WTC11 (cell line): ENCODE measurements around the gene TPP1. TPM values are rescaled to one million over a fixed set of nuclear protein-coding genes. Genes with fewer than 3 reads are reported as not detected.

Source experiments
- ATAC-seq: fragments of 200-7000 bp; cut with Tn5 transposase; 2 replicates; pipeline ENCODE4 v1.10.0; 2021; ENCODE audit warnings: mild to moderate bottlenecking, moderate library complexity
- CTCF ChIA-PET: fragments of 300-600 bp; sonication (Branson Sonifier 250); formaldehyde crosslinking; loops from one replicate; lab custom pipeline; 2021; ENCODE audit warnings: antibody characterized with exemption; lab: Charles Lee
- POLR2A ChIA-PET: fragments of 350-600 bp; sonication (Branson Sonifier 250); formaldehyde crosslinking; loops from one replicate; lab custom pipeline; 2021; ENCODE audit warnings: antibody characterized with exemption; lab: Charles Lee
- DNase-seq: peaks from one replicate; pipeline ENCODE4 v3.0.0; 2021; ENCODE audit warnings: low spot score
- H3K27ac Mint-ChIP-seq: 2 replicates; pipeline ENCODE4 v1.8.0; 2021; ENCODE audit warnings: mixed read lengths
- H3K27me3 Mint-ChIP-seq: 2 replicates; pipeline ENCODE4 v1.8.0; 2021; ENCODE audit warnings: low read depth, mild to moderate bottlenecking, moderate library complexity, mixed read lengths
- H3K36me3 Mint-ChIP-seq: 2 replicates; pipeline ENCODE4 v1.8.0; 2021; ENCODE audit warnings: mixed read lengths
- H3K4me1 Mint-ChIP-seq: 2 replicates; pipeline ENCODE4 v1.8.0; 2022; ENCODE audit warnings: mixed read lengths
- H3K4me3 Mint-ChIP-seq: 2 replicates; pipeline ENCODE4 v1.8.0; 2021; ENCODE audit warnings: mild to moderate bottlenecking, moderate library complexity, mixed read lengths
- H3K9me3 Mint-ChIP-seq: 2 replicates; pipeline ENCODE4 v1.8.0; 2021; ENCODE audit warnings: mixed read lengths
- E2F1 ChIP-seq: sonication (generic); formaldehyde crosslinking; IDR thresholded peaks from 2 replicates; pipeline ENCODE4 v1.8.0; 2022; ENCODE audit warnings: mild to moderate bottlenecking, missing genetic modification reagents
- EMX1 ChIP-seq: fragments of 250-450 bp; sonication (Bioruptor Pico); IDR thresholded peaks from 2 replicates; pipeline ENCODE4 v1.8.0; 2021; ENCODE audit warnings: mild to moderate bottlenecking
- FOXP1 ChIP-seq: sonication (generic); formaldehyde crosslinking; IDR thresholded peaks from 2 replicates; pipeline ENCODE4 v1.8.0; 2022; ENCODE audit warnings: missing genetic modification reagents, mild to moderate bottlenecking, moderate library complexity, borderline replicate concordance
- GABPB1 ChIP-seq: sonication (generic); formaldehyde crosslinking; IDR thresholded peaks from 2 replicates; pipeline ENCODE4 v1.8.1; 2023; ENCODE audit warnings: mild to moderate bottlenecking, missing genetic modification reagents
- GRHL2 ChIP-seq: fragments of 250-450 bp; sonication (Bioruptor Pico); IDR thresholded peaks from 2 replicates; pipeline ENCODE4 v1.8.0; 2022; ENCODE audit warnings: mild to moderate bottlenecking, moderate library complexity; ENCODE audit not compliant: insufficient replicate concordance, severe bottlenecking
- IRF2 ChIP-seq: sonication (generic); formaldehyde crosslinking; IDR thresholded peaks from 2 replicates; pipeline ENCODE4 v1.8.0; 2022; ENCODE audit warnings: low read depth, missing genetic modification reagents, borderline replicate concordance
- JAZF1 ChIP-seq: fragments of 250-450 bp; sonication (Bioruptor Pico); IDR thresholded peaks from 2 replicates; pipeline ENCODE4 v1.9.0; 2021; ENCODE audit warnings: moderate library complexity, mild to moderate bottlenecking, inconsistent platforms
- KAT7 ChIP-seq: sonication (generic); formaldehyde crosslinking; IDR thresholded peaks from 2 replicates; pipeline ENCODE4 v1.8.1; 2023; ENCODE audit warnings: missing genetic modification reagents, mild to moderate bottlenecking, borderline replicate concordance
- NFE2L1 ChIP-seq: sonication (generic); formaldehyde crosslinking; IDR thresholded peaks from 2 replicates; pipeline ENCODE4 v1.8.1; 2023; ENCODE audit warnings: missing genetic modification reagents
- PREB ChIP-seq: sonication (generic); formaldehyde crosslinking; IDR thresholded peaks from 2 replicates; pipeline ENCODE4 v1.8.1; 2022; ENCODE audit warnings: mild to moderate bottlenecking, missing genetic modification reagents, moderate library complexity, borderline replicate concordance
- PRRX2 ChIP-seq: fragments of 250-450 bp; sonication (Bioruptor Pico); IDR thresholded peaks from 2 replicates; pipeline ENCODE4 v1.8.0; 2021; ENCODE audit warnings: mild to moderate bottlenecking
- TCF7 ChIP-seq: sonication (generic); formaldehyde crosslinking; IDR thresholded peaks from 2 replicates; pipeline ENCODE4 v1.8.0; 2022; ENCODE audit warnings: mild to moderate bottlenecking, low read depth, missing genetic modification reagents, moderate library complexity
- TP53 ChIP-seq: sonication (generic); formaldehyde crosslinking; IDR thresholded peaks from 2 replicates; pipeline ENCODE4 v1.8.1; 2023; ENCODE audit warnings: mild to moderate bottlenecking, missing genetic modification reagents
- USF2 ChIP-seq: sonication (generic); formaldehyde crosslinking; IDR thresholded peaks from 2 replicates; pipeline ENCODE4 v1.8.1; 2023; ENCODE audit warnings: mild to moderate bottlenecking, missing genetic modification reagents, moderate library complexity
- ZBTB21 ChIP-seq: sonication (generic); formaldehyde crosslinking; IDR thresholded peaks from 2 replicates; pipeline ENCODE4 v1.8.1; 2023; ENCODE audit warnings: mild to moderate bottlenecking, missing genetic modification reagents, borderline replicate concordance
- ZNF423 ChIP-seq: fragments of 250-450 bp; sonication (Bioruptor Pico); IDR thresholded peaks from 2 replicates; pipeline ENCODE4 v2.1.2; 2022; ENCODE audit warnings: mild to moderate bottlenecking, moderate library complexity
- total RNA-seq: library from RNA; stranded (reverse); gene quantifications from 3 replicates; pipeline ENCODE4 v1.2.3, GENCODE V29; 2021
- TF ChIP-seq, protein P1 (sequence below): sonication (generic); formaldehyde crosslinking; IDR thresholded peaks from 2 replicates; pipeline ENCODE4 v1.8.1; 2023; ENCODE audit warnings: mild to moderate bottlenecking, missing genetic modification reagents
- TF ChIP-seq, protein P2 (sequence below): fragments of 250-450 bp; sonication (Bioruptor Pico); IDR thresholded peaks from 2 replicates; pipeline ENCODE4 v1.9.0; 2021; ENCODE audit warnings: mild to moderate bottlenecking
- TF ChIP-seq, protein P3 (sequence below): sonication (generic); formaldehyde crosslinking; IDR thresholded peaks from 2 replicates; pipeline ENCODE4 v1.8.1; 2023; ENCODE audit warnings: mild to moderate bottlenecking, missing genetic modification reagents, moderate library complexity
- TF ChIP-seq, protein P4 (sequence below): sonication (generic); formaldehyde crosslinking; IDR thresholded peaks from 2 replicates; pipeline ENCODE4 v1.8.0; 2022; ENCODE audit warnings: missing genetic modification reagents

Gene TPP1
- total RNA-seq, 1 experiment from 2014 or later: 36.2 TPM

DNA sequence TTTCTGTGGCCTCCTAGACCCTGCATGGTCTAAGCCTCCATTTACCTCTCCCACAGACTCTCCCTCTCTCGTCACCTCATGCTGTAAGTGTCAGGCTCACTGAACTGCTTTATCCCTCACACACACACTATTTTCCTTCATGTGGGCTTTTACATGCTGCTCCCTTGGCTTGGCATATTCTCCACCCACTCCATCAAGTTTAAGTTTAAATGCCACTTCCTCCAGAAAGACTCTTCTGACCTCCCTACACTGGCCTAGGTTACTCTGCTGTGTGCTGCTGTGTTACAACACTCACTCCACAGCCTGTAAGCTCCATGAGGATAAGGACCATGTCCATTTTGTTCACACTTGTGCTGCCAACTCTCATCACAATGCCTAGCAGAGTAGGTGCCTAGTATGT, 33.9 kb upstream of the TPP1 start:
- no peak for TF ChIP-seq NFE2L1
- TF ChIP-seq, all 79 proteins: peak for 0
- ATAC-seq (no peak), DNase-seq (no peak)
- ChIA-PET CTCF (interaction anchor here (1.3 kb wide), 1 partner anchor 122 kb away, joined by 3 read pairs; no protein-coding TSS in a partner anchor), POLR2A (no interaction called here)
- H3K4me3 Mint-ChIP-seq: no peak overlapping the region
- H3K36me3 Mint-ChIP-seq: no peaks in the 10 kb centered on the region
- no peak overlapping the region for H3K27ac Mint-ChIP-seq
- H3K9me3 Mint-ChIP-seq: no peaks in the 10 kb centered on the region
- peaks cover 11% of the 10 kb centered on the region for H3K4me1 Mint-ChIP-seq
- H3K27me3 Mint-ChIP-seq: peaks cover 19% of the 10 kb centered on the region

DNA sequence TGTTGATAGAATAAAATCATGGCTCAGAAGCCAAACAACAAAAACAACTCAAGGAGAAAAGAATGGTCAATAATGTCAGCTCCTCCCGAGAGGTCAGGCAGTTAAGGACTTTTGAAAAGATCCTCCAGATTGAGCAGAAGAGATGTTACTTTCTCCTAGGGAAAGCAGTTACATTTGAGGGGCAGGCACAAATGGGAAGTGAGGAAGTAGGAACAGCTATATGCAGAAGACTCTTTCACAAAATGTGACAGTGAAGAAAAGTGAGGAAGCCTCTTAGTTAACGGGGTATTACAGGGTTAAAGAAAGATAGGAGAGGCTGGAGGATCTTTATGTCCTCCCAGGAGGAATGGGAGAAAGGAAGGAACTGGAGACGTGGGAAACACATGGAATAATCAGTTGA, 33.0 kb upstream of the TPP1 start:
- Mint-ChIP-seq H3K4me3 (no peak overlapping the region), H3K4me1 (peaks cover 10% of the 10 kb centered on the region), H3K36me3 (no peaks in the 10 kb centered on the region), H3K27ac (no peak overlapping the region), H3K27me3 (peaks cover 13% of the 10 kb centered on the region), H3K9me3 (no peaks in the 10 kb centered on the region)
- ChIA-PET POLR2A (no interaction called here), CTCF (no interaction called here)
- DNase-seq (no peak), ATAC-seq (no peak)
- TF ChIP-seq, protein P1, sequence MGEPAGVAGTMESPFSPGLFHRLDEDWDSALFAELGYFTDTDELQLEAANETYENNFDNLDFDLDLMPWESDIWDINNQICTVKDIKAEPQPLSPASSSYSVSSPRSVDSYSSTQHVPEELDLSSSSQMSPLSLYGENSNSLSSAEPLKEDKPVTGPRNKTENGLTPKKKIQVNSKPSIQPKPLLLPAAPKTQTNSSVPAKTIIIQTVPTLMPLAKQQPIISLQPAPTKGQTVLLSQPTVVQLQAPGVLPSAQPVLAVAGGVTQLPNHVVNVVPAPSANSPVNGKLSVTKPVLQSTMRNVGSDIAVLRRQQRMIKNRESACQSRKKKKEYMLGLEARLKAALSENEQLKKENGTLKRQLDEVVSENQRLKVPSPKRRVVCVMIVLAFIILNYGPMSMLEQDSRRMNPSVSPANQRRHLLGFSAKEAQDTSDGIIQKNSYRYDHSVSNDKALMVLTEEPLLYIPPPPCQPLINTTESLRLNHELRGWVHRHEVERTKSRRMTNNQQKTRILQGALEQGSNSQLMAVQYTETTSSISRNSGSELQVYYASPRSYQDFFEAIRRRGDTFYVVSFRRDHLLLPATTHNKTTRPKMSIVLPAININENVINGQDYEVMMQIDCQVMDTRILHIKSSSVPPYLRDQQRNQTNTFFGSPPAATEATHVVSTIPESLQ (CRISPR knock-in tag): no peak
- TF ChIP-seq PREB (CRISPR knock-in tag): no peak
- no peak for TF ChIP-seq NFE2L1
- TF ChIP-seq, protein P2, sequence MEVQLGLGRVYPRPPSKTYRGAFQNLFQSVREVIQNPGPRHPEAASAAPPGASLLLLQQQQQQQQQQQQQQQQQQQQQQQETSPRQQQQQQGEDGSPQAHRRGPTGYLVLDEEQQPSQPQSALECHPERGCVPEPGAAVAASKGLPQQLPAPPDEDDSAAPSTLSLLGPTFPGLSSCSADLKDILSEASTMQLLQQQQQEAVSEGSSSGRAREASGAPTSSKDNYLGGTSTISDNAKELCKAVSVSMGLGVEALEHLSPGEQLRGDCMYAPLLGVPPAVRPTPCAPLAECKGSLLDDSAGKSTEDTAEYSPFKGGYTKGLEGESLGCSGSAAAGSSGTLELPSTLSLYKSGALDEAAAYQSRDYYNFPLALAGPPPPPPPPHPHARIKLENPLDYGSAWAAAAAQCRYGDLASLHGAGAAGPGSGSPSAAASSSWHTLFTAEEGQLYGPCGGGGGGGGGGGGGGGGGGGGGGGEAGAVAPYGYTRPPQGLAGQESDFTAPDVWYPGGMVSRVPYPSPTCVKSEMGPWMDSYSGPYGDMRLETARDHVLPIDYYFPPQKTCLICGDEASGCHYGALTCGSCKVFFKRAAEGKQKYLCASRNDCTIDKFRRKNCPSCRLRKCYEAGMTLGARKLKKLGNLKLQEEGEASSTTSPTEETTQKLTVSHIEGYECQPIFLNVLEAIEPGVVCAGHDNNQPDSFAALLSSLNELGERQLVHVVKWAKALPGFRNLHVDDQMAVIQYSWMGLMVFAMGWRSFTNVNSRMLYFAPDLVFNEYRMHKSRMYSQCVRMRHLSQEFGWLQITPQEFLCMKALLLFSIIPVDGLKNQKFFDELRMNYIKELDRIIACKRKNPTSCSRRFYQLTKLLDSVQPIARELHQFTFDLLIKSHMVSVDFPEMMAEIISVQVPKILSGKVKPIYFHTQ (CRISPR knock-in tag): no peak
- no peak for TF ChIP-seq PRRX2 (CRISPR knock-in tag)
- TF ChIP-seq USF2 (CRISPR knock-in tag): no peak
- no peak for TF ChIP-seq JAZF1 (CRISPR knock-in tag)
- no peak for TF ChIP-seq GRHL2 (CRISPR knock-in tag)
- no peak for TF ChIP-seq TCF7
- TF ChIP-seq GABPB1 (CRISPR knock-in tag): no peak
- TF ChIP-seq FOXP1: no peak
- TF ChIP-seq ZBTB21 (CRISPR knock-in tag): no peak

- no peak for DNase-seq
- ChIA-PET CTCF (no interaction called here), POLR2A (no interaction called here)
- Mint-ChIP-seq H3K27me3 (peaks cover 1% of the 10 kb centered on the region), H3K36me3 (no peaks in the 10 kb centered on the region), H3K9me3 (no peaks in the 10 kb centered on the region), H3K27ac (no peak overlapping the region), H3K4me1 (no peaks in the 10 kb centered on the region), H3K4me3 (no peak overlapping the region)
- no peak for ATAC-seq
- TF ChIP-seq, protein P3, sequence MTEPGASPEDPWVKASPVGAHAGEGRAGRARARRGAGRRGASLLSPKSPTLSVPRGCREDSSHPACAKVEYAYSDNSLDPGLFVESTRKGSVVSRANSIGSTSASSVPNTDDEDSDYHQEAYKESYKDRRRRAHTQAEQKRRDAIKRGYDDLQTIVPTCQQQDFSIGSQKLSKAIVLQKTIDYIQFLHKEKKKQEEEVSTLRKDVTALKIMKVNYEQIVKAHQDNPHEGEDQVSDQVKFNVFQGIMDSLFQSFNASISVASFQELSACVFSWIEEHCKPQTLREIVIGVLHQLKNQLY (CRISPR knock-in tag): no peak
- TF ChIP-seq EMX1 (CRISPR knock-in tag) (no peak), ZNF423 (CRISPR knock-in tag) (no peak), USF2 (CRISPR knock-in tag) (no peak), IRF2 (CRISPR knock-in tag) (no peak), E2F1 (CRISPR knock-in tag) (no peak), TP53 (CRISPR knock-in tag) (no peak), KAT7 (no peak)
- TF ChIP-seq, protein P4, sequence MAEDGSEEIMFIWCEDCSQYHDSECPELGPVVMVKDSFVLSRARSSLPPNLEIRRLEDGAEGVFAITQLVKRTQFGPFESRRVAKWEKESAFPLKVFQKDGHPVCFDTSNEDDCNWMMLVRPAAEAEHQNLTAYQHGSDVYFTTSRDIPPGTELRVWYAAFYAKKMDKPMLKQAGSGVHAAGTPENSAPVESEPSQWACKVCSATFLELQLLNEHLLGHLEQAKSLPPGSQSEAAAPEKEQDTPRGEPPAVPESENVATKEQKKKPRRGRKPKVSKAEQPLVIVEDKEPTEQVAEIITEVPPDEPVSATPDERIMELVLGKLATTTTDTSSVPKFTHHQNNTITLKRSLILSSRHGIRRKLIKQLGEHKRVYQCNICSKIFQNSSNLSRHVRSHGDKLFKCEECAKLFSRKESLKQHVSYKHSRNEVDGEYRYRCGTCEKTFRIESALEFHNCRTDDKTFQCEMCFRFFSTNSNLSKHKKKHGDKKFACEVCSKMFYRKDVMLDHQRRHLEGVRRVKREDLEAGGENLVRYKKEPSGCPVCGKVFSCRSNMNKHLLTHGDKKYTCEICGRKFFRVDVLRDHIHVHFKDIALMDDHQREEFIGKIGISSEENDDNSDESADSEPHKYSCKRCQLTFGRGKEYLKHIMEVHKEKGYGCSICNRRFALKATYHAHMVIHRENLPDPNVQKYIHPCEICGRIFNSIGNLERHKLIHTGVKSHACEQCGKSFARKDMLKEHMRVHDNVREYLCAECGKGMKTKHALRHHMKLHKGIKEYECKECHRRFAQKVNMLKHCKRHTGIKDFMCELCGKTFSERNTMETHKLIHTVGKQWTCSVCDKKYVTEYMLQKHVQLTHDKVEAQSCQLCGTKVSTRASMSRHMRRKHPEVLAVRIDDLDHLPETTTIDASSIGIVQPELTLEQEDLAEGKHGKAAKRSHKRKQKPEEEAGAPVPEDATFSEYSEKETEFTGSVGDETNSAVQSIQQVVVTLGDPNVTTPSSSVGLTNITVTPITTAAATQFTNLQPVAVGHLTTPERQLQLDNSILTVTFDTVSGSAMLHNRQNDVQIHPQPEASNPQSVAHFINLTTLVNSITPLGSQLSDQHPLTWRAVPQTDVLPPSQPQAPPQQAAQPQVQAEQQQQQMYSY (CRISPR knock-in tag): no peak
Observed at GRCh38 chr11:6650980-6651379, 31.8 kb upstream of the TPP1 start.
